Type B pancreatic cell (in vitro differentiated cells): ENCODE results near the gene TSR1. TPM values are rescaled to one million over a fixed set of nuclear protein-coding genes. Genes with fewer than 3 reads are reported as not detected.
A peak's percentile ranks its signal among the peaks of the same experiment; 100 is the strongest.

Source experiments
- DNase-seq: peaks from one replicate; pipeline ENCODE4 v3.0.0; 2021; ENCODE audit warnings: mixed read lengths; ENCODE audit not compliant: unreplicated experiment; ENCODE audit errors: extremely low spot score
- H3K27ac Mint-ChIP-seq: 2 replicates; pipeline ENCODE4 v1.8.0; 2021; ENCODE audit warnings: mild to moderate bottlenecking, mixed read lengths
- H3K27me3 Mint-ChIP-seq: 2 replicates; pipeline ENCODE4 v1.8.0; 2021; ENCODE audit warnings: mixed read lengths
- H3K36me3 Mint-ChIP-seq: 2 replicates; pipeline ENCODE4 v1.8.0; 2021; ENCODE audit warnings: mixed read lengths
- H3K4me1 Mint-ChIP-seq: one replicate; pipeline ENCODE4 v1.8.0; 2021; ENCODE audit warnings: mixed read lengths; ENCODE audit not compliant: unreplicated experiment
- H3K4me3 Mint-ChIP-seq: 2 replicates; pipeline ENCODE4 v1.8.0; 2021; ENCODE audit warnings: mild to moderate bottlenecking, mixed read lengths
- H3K9me3 Mint-ChIP-seq: 2 replicates; pipeline ENCODE4 v1.8.0; 2021; ENCODE audit warnings: mixed read lengths
- CTCF ChIP-seq: fragments of 200-600 bp; sonication (generic); conservative IDR thresholded peaks from 2 replicates; pipeline ENCODE4 v1.5.0; 2021; ENCODE audit warnings: antibody characterized with exemption, mild to moderate bottlenecking
- total RNA-seq: library from RNA; stranded (reverse); gene quantifications from 2 replicates; pipeline ENCODE4 v1.2.1, GENCODE V29; 2021; ENCODE audit warnings: low replicate concordance

The TSR1 gene
- total RNA-seq, 1 donor from 2014 or later: 40.3 TPM

- H3K9me3 Mint-ChIP-seq: no peaks in the 10 kb centered on the region
- H3K27me3 Mint-ChIP-seq: no peaks in the 10 kb centered on the region
- no peaks in the 10 kb centered on the region for H3K36me3 Mint-ChIP-seq
- DNase-seq: no peak
- peak overlapping the region; percentile 50 for H3K27ac Mint-ChIP-seq
- H3K4me1 Mint-ChIP-seq: peaks cover 17% of the 10 kb centered on the region
- no peak overlapping the region for H3K4me3 Mint-ChIP-seq
- no peak for TF ChIP-seq CTCF
These were observed 44.8 kb upstream of the TSR1 start for GRCh38 chr17:2380950-2381649.

- H3K36me3 Mint-ChIP-seq: no peaks in the 10 kb centered on the region
- TF ChIP-seq CTCF: no peak
- no peak overlapping the region for H3K4me3 Mint-ChIP-seq
- no peaks in the 10 kb centered on the region for H3K27me3 Mint-ChIP-seq
- H3K27ac Mint-ChIP-seq: peak overlapping the region; percentile 50
- no peak for DNase-seq
- H3K9me3 Mint-ChIP-seq: no peaks in the 10 kb centered on the region
- peaks cover 17% of the 10 kb centered on the region for H3K4me1 Mint-ChIP-seq
These were observed 44.1 kb upstream of the TSR1 start for GRCh38 chr17:2380226-2380922.

GRCh38 chr17:2379489-2380225 lies 43.4 kb upstream of the TSR1 start:
- peaks cover 17% of the 10 kb centered on the region for H3K4me1 Mint-ChIP-seq
- DNase-seq: no peak
- no peak overlapping the region for H3K27ac Mint-ChIP-seq
- H3K9me3 Mint-ChIP-seq: no peaks in the 10 kb centered on the region
- no peaks in the 10 kb centered on the region for H3K36me3 Mint-ChIP-seq
- TF ChIP-seq CTCF: no peak
- no peaks in the 10 kb centered on the region for H3K27me3 Mint-ChIP-seq
- no peak overlapping the region for H3K4me3 Mint-ChIP-seq

- no peak for TF ChIP-seq CTCF
- DNase-seq: no peak
- H3K27me3 Mint-ChIP-seq: no peaks in the 10 kb centered on the region
- no peak overlapping the region for H3K4me3 Mint-ChIP-seq
- peaks cover 11% of the 10 kb centered on the region for H3K4me1 Mint-ChIP-seq
- no peaks in the 10 kb centered on the region for H3K36me3 Mint-ChIP-seq
- H3K27ac Mint-ChIP-seq: peak overlapping the region; percentile 51
- no peaks in the 10 kb centered on the region for H3K9me3 Mint-ChIP-seq
These were observed 42.6 kb upstream of the TSR1 start for GRCh38 chr17:2378905-2379304.

GRCh38 chr17:2377659-2378058 lies 41.4 kb upstream of the TSR1 start:
- DNase-seq: no peak
- Mint-ChIP-seq H3K36me3 (no peaks in the 10 kb centered on the region), H3K27me3 (no peaks in the 10 kb centered on the region), H3K27ac (no peak overlapping the region), H3K9me3 (no peaks in the 10 kb centered on the region), H3K4me1 (peaks cover 5% of the 10 kb centered on the region), H3K4me3 (no peak overlapping the region)
- TF ChIP-seq CTCF: no peak
